Measurements from ENCODE around the gene CDCP2.

CDCP2 gene

GRCh38 chr1:54136269-54136896 is 16.4 kb downstream of the CDCP2 start:
- no peak for DNase-seq

DNA sequence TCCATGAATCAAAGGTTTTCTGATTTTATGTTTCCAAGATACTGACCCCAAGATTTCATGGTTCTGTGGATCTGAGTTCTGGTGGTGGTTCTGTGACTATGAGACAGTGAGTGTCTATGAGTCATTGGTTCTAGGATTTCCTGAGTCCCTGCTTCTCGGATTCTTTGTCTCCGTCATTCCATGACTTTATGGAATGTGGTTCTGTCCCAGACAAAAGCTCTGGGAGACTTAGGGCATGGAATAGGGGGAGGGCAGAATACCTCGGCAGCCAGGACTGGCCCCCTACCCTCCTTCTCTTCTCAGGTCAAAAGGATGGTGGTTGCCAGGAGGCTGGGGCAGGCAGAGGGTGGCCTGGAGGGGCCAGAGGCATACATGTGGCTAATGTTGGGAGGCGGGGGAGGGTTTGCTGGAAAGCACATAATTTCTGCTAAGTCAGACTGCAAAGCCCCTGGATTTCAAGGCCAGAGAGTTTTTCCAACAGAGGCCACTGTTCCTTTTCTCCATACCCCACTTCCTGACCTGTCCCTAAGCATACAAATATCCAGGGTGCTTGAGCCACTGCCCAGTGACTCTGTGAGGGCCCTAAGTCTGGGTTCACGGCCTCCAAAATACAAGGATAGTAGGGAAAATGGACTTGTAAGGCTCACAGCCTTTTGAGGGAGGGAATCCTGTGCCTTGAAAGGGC is 17.2 kb downstream of the CDCP2 start:
- no peak for DNase-seq

- no peak for DNase-seq
These were observed 18.5 kb downstream of the CDCP2 start for GRCh38 chr1:54134295-54134694.

GRCh38 chr1:54132495-54132894 is 20.3 kb downstream of the CDCP2 start:
- no peak for DNase-seq

DNA sequence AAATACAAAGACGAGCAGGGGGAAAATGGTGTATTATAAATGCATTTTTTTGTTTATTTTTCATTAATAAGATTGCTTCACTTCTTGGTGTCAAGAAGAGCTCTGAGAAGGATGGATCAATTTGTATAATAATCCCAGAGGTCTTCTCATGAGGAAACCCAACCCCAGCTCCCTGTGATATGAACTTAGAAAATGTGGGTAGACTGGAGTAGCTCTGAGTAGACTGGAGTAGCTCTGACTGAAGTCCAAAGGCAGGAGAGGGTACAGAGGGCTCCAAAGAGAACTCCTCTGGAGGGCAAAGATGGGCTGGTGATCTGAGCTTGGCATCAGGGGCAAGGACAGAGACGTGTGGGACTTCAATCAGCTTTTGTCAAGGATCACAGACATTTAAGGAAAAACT is 21.4 kb downstream of the CDCP2 start:
- DNase-seq: no peak

- DNase-seq: no peak
These were observed 22.9 kb downstream of the CDCP2 start for GRCh38 chr1:54129858-54130257.

- DNase-seq: no peak
These were observed 25.1 kb downstream of the CDCP2 start for GRCh38 chr1:54127594-54128300.

DNA sequence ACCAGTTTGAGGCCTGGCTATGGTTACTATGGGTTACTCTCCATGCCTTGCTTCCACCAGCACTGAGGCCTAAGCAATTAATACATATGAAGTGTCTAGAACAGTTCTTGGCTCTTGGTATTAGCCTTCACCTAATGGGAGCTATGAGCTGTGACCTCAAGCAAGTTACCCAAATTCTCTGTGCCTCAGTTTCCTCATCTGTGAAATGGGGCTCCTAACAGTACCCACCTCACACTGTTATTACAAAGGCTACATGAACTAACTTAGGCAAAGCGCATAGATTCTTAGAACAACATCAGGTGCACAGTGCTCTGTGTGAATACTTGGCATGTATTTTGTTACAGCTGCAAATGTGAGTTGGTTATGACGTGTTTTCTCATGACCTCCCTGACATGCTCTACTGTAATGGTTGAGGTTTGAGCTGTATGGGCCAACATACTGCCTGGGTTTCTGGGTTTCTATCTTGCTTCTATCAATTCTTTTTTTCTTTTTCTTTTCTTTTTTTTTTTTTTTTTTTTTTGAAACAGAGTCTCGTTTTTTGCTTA is 26.5 kb downstream of the CDCP2 start:
- DNase-seq: no peak

DNA sequence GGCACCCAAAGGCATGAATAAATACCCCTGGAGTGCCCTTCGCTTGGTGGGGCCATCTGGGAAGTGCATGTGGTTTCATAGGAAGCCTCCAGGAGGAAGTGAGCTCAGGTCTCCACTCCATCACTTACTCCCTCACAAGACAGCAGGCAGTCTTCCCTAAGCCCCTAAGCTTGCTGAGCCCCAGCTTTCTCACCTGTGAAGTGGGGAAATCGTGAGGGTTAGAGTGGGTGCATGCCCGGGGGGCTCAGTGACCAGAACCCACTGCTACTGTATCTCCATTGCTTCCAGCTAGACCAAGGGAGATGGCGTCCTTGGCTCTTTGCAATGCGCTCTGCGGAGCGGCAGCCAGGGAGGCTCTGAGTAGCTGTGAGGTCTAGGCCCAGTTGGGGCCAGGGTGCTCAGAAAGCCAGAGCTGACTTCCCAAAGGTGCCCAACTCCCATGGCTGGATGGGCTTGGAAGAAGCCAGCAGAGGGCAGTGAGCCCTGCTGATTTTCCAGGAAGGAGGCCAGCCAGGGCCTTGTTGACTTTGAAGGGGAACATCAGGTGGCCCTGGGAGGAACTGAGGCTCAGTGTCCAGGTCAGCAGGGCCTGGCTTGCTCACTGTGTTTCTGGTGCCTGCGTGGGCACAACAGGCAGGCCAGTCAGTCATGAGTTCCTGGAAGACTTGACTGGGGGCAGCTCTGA is 27.3 kb downstream of the CDCP2 start:
- no peak for DNase-seq

GRCh38 chr1:54124906-54125305 is 27.9 kb downstream of the CDCP2 start:
- no peak for DNase-seq

- DNase-seq: no peak
These were observed 28.3 kb downstream of the CDCP2 start for GRCh38 chr1:54124472-54124871.

GRCh38 chr1:54122992-54123391 is 29.8 kb downstream of the CDCP2 start:
- DNase-seq: no peak

DNA sequence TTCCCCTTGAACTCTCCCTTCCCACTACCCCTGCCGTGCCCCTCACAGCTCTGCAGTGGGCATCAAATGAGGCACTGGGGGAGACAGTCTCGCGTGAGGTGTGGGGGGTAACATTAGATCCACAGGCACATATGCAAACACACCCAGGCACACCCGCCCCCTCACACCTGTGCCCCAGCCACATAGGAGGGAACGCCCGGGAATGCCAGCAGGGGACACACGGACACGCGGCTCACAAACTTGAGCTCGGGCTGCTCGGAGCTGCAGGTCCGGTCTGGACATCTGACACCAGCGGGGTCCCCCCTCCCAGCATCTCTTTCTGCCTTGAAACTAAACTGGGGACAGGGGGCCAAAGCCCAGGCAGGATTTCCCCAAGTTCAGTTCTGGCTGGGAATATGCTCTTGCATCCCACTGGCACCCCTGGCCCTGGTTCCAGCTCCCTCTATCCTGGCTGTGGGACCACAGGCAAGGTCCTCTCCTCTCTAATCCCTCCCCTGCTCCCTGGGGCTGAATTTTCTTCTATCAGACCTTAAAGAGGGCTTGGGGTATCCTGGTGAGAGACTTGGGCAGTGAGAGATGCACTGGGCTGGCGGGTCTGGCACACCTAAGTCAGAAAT is 30.6 kb downstream of the CDCP2 start:
- no peak for DNase-seq

DNA sequence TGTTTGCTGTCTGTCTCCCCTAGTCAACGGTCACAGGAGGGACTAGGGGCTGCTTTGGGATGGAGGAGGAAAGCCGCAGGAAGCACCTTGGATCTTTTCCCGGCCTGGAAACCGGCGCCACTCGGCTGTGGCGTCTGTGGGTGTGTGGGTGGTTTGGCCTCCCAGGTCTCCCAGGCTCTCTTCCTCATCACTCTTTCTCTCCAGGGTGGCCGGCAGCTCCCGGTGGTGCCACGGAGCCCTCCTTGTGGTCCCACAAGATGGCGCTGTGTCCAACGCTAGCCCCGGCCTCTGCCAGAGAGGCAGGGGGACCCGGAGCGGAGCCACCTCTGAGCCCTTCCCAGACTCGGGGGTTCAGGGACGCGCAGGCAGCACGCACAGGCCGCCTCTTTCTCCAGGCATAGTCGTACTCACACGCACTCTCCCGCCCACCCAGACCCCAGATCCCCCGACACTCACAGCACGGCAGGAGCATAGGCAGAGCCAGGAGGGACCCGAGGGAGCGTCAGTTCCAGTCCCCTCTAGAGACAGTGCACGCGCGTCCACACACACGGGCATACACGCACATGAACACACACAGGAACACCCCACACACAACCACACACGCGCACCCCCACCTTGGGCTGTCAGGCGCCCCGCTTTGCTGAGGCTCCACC is 31.2 kb downstream of the CDCP2 start:
- no peak for DNase-seq

- DNase-seq: no peak
These were observed 31.9 kb downstream of the CDCP2 start for GRCh38 chr1:54120698-54121481.

DNA sequence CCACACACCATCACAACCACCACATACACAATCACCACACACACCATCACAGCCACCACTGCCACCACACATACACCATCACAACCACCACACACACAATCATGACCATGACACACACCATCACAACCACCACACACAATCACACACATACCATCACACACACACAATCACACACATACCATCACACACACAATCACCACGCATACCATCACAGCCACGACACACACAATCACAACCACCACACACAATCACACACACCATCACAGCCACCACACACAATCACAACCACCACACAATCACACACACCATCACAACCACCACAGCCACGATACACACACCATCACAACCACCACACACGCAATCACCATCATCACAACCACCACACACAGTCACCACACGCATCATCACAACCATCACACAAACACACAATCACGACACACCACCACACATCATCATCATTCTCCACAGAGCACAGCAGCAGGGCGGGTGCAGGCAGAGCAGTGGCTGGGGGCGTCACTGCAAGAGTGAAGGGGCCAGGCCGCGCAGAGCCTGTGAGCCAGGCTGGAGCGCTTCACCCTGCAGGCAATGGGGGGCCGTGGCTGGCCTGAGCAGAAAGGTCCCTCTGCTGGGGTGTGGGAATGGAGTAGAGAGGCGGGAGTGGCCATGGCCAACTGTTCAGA is 32.6 kb downstream of the CDCP2 start:
- no peak for DNase-seq

DNA sequence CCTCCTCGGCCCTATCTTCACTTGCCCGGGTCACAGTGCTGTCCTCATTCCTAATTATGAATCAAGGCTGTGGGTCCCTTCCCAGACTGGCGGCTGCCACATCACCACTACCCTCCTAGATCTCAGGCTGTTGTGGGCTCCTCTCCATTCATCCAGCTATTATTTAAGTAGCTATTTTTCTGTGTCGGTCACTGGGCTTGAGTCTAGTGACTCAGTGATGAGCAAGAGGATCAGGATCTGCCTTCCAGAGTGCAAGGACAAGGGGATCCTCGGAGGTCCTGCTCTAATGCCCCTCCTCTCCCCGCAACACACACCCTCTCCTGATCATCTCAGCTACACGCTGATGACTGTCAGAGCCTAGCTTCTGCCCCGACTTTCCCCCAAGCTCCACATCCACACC is 34.1 kb downstream of the CDCP2 start:
- no peak for DNase-seq

- DNase-seq: no peak
These were observed 34.8 kb downstream of the CDCP2 start for GRCh38 chr1:54117815-54118563.

- DNase-seq: no peak
These were observed 37.3 kb downstream of the CDCP2 start for GRCh38 chr1:54115520-54115919.

GRCh38 chr1:54114955-54115354 is 37.8 kb downstream of the CDCP2 start:
- DNase-seq: no peak
